Breast epithelium (tissue), 3 donors: ENCODE data around the gene TUBB1.

Experiments used
- CTCF ChIP-seq, 3 donors: fragments of 450-650 bp; IDR thresholded peaks; one replicate each; pipeline ENCODE4 v1.5.1; 2016 to 2017; ENCODE audit warnings: antibody characterized with exemption in 3 of 3, mild to moderate bottlenecking in 3 of 3, moderate library complexity in 3 of 3
- POLR2A ChIP-seq: fragments of 450-650 bp; IDR thresholded peaks from one replicate; pipeline ENCODE4 v1.6.1; 2016; ENCODE audit warnings: antibody characterized with exemption, mild to moderate bottlenecking, moderate library complexity

- TF ChIP-seq CTCF (IDR thresholded peaks at IDR 0.05) = no peak
- no peak for TF ChIP-seq POLR2A
Observed at GRCh38 chr20:59028812-59029211, 9.6 kb downstream of the TUBB1 start.
